HG02588 (cell line): Measurements from ENCODE around the gene TFRC.
"Not testable (repeated sequence)": the region's sequence is repeated elsewhere in the genome, so short reads cannot be mapped to it uniquely, and the experiment has no call there.

Source experiments
- ATAC-seq: cut with Tn5 transposase; IDR thresholded peaks from one replicate; pipeline ENCODE4 v1.9.1; 2021; ENCODE audit warnings: mild to moderate bottlenecking, moderate library complexity; ENCODE audit not compliant: unreplicated experiment

The TFRC gene

DNA sequence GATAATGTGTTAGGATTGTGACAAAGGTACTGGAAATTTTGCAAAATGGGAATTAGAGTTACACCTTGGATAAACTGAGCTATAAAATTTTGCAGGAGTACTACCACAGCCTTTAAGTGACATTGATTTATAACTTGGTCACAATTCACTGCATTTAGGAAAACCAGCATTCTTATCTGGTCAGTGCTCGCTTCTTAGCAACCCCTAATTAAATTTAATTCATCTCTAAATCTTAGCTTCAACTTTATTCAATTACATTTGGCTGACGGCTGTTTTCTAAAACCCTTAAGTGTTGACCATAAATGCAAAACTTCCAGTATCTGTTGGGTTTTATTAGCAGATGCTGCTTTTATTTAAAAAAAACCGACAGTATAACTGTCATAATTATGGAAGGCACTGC lies 31.3 kb downstream of the TFRC start:
- ATAC-seq = no peak

DNA sequence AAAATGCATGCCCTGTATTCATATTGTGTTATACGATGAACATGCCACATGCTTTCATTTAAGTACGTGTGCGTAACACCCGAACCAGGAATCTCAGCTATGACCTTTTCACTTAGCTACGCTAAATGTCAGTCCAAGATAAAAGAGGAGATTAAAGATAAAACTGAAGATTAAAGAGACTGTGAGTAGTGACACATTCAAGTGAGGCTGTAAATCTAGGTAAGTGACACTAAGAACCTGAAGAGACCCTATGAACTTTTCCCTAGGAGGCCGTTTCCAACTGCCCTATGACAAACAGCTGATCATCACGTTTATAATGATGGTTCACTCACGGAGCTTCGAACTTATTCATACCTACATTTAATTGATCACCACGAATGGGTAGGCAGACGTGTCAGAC lies 32.2 kb downstream of the TFRC start:
- ATAC-seq = no peak

- no peak for ATAC-seq
Observed at GRCh38 chr3:196048922-196049598, 32.8 kb downstream of the TFRC start.

DNA sequence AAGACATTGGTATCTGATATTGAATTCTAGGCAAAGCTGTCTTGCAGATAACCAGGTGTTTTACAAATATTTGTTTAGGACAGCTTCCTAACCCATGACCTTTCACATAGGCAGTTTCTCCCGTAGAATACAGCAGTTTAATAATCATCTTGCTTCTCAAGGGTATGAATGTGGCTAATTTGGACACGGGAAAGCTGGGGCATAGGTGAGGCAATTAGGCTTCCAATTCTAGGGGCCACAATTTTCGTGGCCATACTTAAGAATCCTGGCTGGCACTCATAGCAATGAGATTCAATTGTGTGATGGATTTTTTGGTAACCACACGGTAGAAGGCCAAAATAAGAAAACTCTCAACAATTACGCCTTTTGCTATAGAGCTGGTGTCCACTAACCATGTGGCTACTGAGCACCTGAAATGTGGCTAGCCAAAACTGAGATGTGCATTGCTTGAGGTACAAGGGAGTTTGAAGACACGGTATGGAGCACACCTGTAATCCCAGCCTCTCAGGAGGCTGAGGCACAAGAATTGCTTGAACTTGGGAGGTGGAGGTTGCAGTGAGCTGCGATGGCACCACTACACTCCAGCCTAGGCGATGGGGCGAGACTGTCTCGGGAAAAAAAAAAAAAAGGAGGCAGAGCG lies 34.4 kb downstream of the TFRC start:
- ATAC-seq = no peak

DNA sequence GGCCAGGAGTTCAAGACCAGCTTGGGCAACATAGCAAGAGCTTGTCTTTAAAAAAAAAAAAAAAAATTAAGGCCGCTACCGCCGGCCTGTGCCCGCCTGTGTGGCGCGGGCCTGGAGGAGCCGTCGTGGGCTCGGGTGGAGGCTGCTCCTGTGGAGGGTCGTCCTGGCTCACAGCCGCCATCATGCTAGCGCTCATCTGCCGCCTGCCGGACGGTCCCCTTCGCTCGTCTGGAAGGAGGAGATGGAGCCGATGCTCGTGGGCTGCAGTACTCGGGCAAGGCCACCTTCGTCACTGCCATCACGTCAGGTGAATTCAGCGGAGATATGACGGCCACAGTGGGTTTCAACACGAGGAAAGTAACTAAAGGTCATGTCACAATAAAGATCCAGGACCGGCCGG lies 37.4 kb downstream of the TFRC start:
- no peak for ATAC-seq

- no peak for ATAC-seq
Observed at GRCh38 chr3:196042673-196043072, 39.2 kb downstream of the TFRC start.

DNA sequence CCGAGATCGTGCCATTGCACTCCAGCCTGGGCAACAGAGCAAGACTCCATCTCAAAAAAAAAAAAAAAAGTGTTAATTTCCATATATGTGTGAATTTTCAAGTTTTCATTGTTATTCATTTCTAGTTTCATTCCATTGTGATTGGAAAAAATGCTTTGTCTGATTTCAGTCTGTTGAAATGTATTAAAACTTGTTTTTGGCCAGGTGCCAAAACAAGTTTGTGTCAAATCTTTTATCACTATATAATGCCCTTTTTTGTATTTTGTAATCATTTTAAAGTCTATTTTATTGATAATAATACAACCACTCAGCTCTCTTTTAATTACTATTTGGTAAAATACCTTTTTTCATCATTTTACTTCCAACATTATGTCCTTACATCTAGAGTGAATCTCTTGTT lies 42.5 kb downstream of the TFRC start:
- ATAC-seq = no peak

DNA sequence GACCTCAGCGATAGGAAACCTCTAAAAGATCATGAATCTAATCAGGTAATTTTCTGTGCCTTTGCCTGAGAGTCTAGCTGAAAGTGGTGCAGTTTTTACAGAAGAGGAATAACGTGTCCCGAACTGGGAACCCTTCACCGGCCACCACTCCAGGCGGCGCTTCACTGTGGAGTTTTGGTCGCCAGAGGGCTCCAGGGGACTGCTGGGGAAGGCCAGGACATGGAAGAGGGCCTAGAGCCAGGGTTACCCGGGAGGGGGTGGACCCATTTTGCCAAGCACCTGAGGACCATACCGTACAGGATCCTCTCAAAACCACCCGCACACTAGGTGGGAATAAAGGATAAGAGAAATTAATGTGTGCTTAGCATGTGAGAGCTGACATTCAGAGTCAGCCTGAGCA lies 55.8 kb downstream of the TFRC start:
- not testable (repeated sequence) for ATAC-seq

- no peak for ATAC-seq
Observed at GRCh38 chr3:196024968-196025367, 56.9 kb downstream of the TFRC start.

DNA sequence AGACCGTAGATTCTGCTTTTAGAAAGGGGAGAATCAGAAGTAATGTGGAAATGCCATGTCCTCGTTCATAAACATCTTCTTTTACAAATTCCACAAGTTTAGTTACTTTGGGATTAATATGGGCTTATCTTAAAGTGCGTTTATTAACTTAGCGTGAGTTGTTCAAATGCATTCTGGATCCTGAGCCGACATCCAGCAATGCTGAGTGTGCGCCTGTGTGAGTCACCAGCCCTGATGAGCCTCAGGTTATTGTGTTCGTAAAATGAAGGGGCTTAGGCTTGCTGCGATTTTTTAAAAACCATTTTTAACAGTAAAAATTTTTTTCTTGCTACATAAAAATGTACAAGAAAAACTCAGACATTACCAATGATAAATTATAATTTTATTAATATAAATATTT lies 57.9 kb downstream of the TFRC start:
- ATAC-seq = no peak

DNA sequence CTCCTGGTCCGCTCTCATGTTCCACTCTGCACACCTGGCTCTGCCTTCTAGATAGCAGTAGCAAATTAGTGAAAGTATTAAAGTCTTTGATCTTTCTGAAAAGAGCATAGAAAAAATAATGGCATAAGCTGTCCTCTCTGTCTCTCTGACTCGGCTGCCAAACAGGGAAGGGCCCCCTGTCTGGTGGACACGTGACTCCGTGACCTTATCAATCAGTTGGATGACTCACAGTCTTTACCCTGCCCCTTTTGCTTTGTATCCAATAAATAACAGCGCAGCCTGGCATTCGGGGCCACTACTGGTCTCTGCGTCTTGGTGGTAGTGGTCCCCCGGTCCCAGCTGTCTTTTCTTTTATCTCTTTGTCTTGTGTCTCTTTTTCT lies 59.4 kb downstream of the TFRC start:
- not testable (repeated sequence) for ATAC-seq

GRCh38 chr3:196020373-196020772 lies 61.5 kb downstream of the TFRC start:
- ATAC-seq = no peak

DNA sequence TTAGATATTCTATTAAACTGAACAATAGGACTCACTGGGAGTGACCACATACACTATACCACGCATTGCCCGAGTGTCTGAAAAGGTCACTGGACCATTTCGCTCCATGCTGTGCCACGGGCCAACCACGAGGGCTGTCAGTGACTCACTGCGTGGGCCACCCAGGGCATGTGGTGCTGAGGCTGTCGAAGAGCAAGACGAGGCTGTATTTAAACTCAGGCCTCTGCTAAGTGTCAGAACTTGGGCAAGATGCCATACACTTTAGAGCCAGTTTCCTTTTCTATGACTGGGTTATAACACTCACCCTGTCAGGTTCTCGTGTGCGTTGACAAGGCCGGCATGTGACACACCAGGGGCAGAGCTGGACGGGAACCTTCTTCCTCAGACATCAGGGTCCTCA lies 62.3 kb downstream of the TFRC start:
- not testable (repeated sequence) for ATAC-seq

DNA sequence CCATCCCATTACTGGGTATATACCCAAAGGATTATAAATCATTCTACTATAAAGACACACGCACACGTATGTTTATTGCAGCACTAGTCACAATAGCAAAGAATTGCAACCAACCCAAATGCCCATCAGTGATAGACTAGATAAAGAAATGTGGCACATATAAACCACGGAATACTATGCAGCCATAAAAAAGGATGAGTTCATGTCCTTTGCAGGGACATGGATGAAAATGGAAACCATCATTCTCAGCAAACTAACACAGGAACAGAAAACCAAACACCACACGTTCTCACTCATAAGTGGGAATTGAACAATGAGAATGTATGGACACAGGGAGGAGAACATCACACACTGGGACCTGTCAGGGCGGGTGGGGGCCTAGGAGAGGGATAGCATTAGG lies 63.7 kb downstream of the TFRC start:
- ATAC-seq = not testable (repeated sequence)

- ATAC-seq = no peak
Observed at GRCh38 chr3:196016485-196016884, 65.4 kb downstream of the TFRC start.

GRCh38 chr3:196016059-196016458 lies 65.8 kb downstream of the TFRC start:
- ATAC-seq = no peak

DNA sequence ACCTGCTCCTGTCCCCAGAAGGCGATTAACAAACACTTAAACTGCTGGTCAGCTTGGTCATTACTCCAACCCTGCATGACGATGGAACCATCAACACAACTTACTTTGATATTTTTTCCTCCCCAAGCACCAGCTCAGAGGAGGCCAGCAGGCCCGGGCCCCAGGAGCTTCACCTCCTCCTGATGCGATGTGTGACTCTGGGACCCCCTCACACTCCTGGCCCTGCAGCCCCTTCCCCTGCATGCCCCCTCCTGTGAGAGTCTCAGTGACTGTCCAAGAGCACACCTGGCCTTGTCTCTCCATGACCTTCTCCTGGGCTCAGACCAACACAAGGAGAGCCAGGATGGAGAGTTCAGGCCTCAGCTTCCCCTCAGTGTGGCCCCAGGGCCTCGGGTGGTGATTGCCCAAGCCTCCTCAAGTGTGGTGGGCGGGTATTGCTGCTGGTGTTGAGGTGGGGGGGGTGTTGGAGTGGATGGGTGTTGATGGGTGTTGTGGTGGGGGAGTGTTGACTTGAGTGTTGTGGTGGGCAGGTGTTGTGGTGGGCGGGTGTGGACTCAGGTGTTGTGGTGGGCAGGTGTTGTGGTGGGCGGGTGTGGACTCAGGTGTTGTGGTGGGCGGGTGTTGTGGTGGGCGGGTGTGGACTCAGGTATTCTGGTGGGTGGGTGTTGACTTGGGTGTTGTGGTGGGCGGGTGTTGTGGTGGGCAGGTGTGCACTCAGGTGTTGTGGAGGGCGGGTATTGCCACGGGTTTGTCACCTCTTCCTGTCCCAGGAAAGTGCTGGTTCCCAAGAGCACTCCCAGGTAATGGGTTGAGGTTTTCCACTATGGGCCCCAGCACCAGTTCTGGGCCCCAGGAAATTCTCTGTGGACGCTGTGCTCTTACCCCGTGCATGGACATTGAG lies 68.1 kb downstream of the TFRC start:
- ATAC-seq = no peak

- no peak for ATAC-seq
Observed at GRCh38 chr3:196012941-196013476, 68.9 kb downstream of the TFRC start.

- ATAC-seq = no peak
Observed at GRCh38 chr3:196012481-196012880, 69.4 kb downstream of the TFRC start.

GRCh38 chr3:196009456-196009855 lies 72.4 kb downstream of the TFRC start:
- no peak for ATAC-seq

- no peak for ATAC-seq
Observed at GRCh38 chr3:196008929-196009328, 73.0 kb downstream of the TFRC start.

GRCh38 chr3:196008387-196008786 lies 73.5 kb downstream of the TFRC start:
- no peak for ATAC-seq
